ENCODE results near the gene ACP3.

GRCh38 chr3:132350814-132351213, 33.6 kb downstream of the ACP3 start:
- TF ChIP-seq CTCF (IDR thresholded peaks at IDR 0.05; ENCODE audit: low read depth, low read length, missing input control) (no peak), ATF3 (IDR thresholded peaks at IDR 0.05) (no peak), SP1 (IDR thresholded peaks at IDR 0.05) (no peak), REST (IDR thresholded peaks at IDR 0.05) (no peak), MAX (IDR thresholded peaks at IDR 0.05) (no peak)
